SK-N-MC (cell line): ENCODE measurements around the gene TMEM243.

Experiments
- DNase-seq: peaks from one replicate; pipeline ENCODE4 v3.0.0-alpha.2; 2011; ENCODE audit warnings: low read depth, low spot score
- H3K27ac ChIP-seq: fragments of 200-600 bp; sonication (generic); 2 replicates; pipeline ENCODE4 v1.5.1; 2016; ENCODE audit warnings: mixed run types
- H3K36me3 ChIP-seq: fragments of 200-600 bp; sonication (generic); 2 replicates; pipeline ENCODE4 v1.6.1; 2017; ENCODE audit warnings: antibody characterized with exemption, low read length, mixed read lengths; ENCODE audit not compliant: insufficient read depth
- H3K4me3 ChIP-seq: fragments of 200-600 bp; sonication (generic); 2 replicates; pipeline ENCODE4 v1.5.1; 2016
- H3K9ac ChIP-seq: fragments of 200-600 bp; sonication (generic); 2 replicates; pipeline ENCODE4 v1.8.0; 2017; ENCODE audit warnings: mixed run types, mixed read lengths; ENCODE audit not compliant: insufficient read length
- H3K9me3 ChIP-seq: fragments of 200-600 bp; sonication (generic); 2 replicates; pipeline ENCODE4 v1.6.1; 2017; ENCODE audit warnings: low read depth, mild to moderate bottlenecking, antibody characterized with exemption, low read length, moderate library complexity, mixed read lengths
- EZH2 ChIP-seq: fragments of 200-600 bp; sonication (generic); IDR thresholded peaks from one replicate; pipeline ENCODE4 v1.6.1; 2017; ENCODE audit warnings: antibody characterized with exemption
- FOXP2 ChIP-seq: optimal IDR thresholded peaks from 2 replicates; pipeline ENCODE3; 2011; ENCODE audit warnings: mild to moderate bottlenecking, moderate library complexity; ENCODE audit not compliant: insufficient read depth; ENCODE audit errors: extremely low read length, control extremely low read depth
- POLR2AphosphoS5 ChIP-seq: IDR thresholded peaks from 2 replicates; pipeline ENCODE4 v1.6.1; 2012; ENCODE audit warnings: mild to moderate bottlenecking, low read depth, low read length, borderline replicate concordance

The TMEM243 gene

DNA sequence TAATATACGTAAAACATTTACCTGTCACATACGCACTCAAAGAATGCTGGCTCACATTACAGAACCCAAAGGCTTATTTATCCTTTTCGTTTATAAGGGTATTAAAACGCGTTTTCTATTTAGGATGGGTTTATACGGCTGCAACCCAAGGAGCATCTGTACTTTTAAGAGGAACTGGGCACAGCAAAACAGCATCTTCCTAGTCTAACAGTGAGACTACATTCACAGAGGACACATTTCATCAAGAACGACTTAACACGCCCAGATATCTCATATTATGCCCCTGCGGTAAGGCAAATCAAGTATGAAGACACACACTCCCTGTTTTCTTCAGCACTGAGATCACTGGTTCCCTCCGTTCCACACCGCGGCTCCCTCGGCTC lies 67.8 kb downstream of the TMEM243 start:
- no peak for DNase-seq
- Histone ChIP-seq H3K36me3 (peaks cover 25% of the 10 kb centered on the region), H3K4me3 (peak overlapping the region; percentile 98), H3K27ac (peak overlapping the region; percentile 96), H3K9ac (peak overlapping the region; percentile 95), H3K9me3 (no peaks in the 10 kb centered on the region)
- TF ChIP-seq EZH2 (no peak), POLR2AphosphoS5 (no peak), FOXP2 (no peak)

DNA sequence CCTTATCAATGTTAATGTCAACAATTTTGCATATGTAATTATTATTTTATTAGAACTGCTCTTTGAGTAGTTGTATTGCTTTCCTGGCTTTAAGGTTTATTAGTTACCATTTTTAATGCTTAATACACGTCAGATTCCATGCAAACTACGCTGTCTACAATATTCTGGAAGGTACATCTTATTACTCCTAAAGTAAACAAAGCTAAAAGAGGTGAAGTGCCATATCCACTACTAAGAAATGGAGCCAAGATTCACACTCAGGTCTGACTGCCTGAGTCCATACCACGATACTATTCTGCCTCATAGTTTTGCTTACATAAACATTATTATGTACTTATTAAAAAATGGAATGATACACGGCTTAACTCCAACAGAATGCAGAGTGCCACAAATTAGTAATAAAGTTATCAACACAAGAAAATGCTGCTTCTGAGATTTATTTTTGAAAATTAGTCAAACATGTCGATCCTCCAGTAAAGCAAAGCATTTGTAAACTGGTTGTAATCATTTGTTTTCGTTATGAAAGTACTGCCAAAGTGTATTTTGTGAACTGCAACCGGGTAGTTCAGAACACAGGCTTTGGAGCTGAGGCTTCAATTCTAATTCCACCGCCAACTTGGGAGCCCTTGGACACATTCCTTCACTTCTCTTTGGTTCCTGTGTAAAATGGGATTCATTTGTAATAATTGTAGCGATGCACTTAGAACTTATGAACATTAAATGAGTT lies 68.4 kb downstream of the TMEM243 start:
- no peak overlapping the region for H3K27ac ChIP-seq
- H3K9ac ChIP-seq = peak overlapping the region; percentile 95
- no peaks in the 10 kb centered on the region for H3K9me3 ChIP-seq
- H3K36me3 ChIP-seq = peaks cover 20% of the 10 kb centered on the region
- no peak for TF ChIP-seq POLR2AphosphoS5
- TF ChIP-seq FOXP2 = no peak
- TF ChIP-seq EZH2 = no peak
- peak overlapping the region; percentile 98 for H3K4me3 ChIP-seq
- no peak for DNase-seq

DNA sequence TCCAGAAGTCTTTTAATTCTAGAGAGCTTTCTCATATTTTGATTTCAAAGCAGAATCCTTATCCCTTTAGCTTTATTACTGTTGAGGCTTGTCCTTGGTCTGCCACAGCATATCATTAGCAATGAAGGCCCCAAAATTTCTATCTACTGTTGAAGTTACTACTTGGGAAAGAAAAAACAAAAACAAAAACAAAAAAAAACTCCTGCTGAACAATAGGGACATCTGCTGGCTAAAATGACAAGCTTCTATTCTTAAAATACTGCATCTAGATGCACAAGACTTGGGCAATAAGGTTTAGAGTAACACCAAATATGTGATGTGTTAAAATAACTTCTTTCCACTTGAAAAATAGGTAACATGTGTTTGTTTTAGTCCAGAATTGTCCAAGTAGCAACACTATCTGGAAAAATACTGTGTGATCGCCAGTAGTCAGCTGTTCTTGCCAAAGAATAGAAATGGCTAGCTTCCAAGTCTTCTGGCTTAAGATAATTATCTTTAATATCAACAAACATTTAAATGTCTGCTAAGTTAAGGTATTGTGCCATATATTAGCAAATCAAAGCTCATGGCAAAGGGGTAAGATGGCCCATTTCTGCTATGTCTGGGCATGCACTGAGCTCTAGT lies 71.1 kb downstream of the TMEM243 start:
- Histone ChIP-seq H3K36me3 (no peaks in the 10 kb centered on the region), H3K27ac (no peak overlapping the region), H3K9me3 (no peaks in the 10 kb centered on the region), H3K9ac (no peak overlapping the region), H3K4me3 (no peak overlapping the region)
- no peak for DNase-seq
- TF ChIP-seq EZH2 = no peak
- no peak for TF ChIP-seq FOXP2
- TF ChIP-seq POLR2AphosphoS5 = no peak

DNA sequence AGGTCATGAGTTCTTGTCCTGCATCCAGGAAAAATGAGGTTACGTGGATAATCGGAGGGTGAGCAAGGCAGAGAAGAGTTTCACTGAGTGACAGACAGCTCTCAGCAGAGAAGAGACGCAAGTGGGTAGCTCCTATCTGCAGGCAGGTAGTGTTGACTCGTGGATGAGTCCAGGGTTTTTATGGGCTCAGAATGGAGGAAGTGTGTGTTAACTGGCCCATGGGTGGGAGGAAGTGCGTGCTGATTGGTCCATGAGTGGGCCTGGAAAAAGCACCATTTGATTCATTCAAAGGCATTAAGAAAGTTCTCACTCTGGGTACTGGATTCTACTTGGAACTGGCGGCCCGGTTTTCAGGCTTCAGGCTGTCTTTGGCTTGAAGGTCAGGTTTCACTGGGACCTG lies 72.0 kb downstream of the TMEM243 start:
- H3K9me3 ChIP-seq = no peaks in the 10 kb centered on the region
- no peak for TF ChIP-seq POLR2AphosphoS5
- no peak for TF ChIP-seq EZH2
- TF ChIP-seq FOXP2 = no peak
- no peak overlapping the region for H3K9ac ChIP-seq
- H3K4me3 ChIP-seq = no peak overlapping the region
- no peaks in the 10 kb centered on the region for H3K36me3 ChIP-seq
- H3K27ac ChIP-seq = no peak overlapping the region
- no peak for DNase-seq

DNA sequence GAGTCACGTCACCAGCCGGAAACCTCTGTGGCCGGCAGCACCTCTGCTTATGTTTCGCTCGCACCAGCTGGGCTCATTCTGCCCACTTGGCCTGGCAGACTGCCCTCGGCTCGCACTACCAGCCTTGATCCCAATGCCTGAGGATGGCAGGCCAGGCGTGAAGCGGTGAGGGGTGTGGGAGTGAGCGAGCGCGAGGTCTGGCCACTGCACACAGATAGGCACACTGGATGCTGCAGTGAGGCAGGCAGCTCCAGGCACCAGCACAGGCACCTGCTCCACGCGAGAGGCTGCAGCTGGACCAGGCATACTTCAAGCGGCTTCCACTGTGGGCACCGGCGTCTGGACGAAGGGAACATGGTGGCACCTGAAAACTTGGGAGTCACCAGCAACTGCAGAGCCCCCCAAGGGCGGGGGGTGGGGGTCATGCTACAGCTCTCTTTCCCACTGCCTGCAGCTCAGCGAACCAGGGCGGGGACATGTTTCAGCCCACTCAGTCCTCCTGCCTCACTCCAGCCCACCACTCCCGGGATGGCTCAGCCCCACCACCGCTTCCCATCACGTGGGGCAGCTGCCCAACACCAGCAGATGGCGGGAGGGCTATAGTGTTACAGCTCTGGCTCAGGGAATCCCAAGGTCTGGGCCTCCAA lies 72.7 kb downstream of the TMEM243 start:
- no peaks in the 10 kb centered on the region for H3K9me3 ChIP-seq
- no peak for DNase-seq
- no peak overlapping the region for H3K4me3 ChIP-seq
- H3K27ac ChIP-seq = no peak overlapping the region
- H3K9ac ChIP-seq = no peak overlapping the region
- H3K36me3 ChIP-seq = no peaks in the 10 kb centered on the region
- no peak for TF ChIP-seq FOXP2
- TF ChIP-seq POLR2AphosphoS5 = no peak
- TF ChIP-seq EZH2 = no peak
